Activated CD8-positive, alpha-beta T cell treated with anti-CD3 and anti-CD28 coated beads for 36 hours (primary cell): ENCODE measurements around the gene PRDM10. TPM values are rescaled to one million over a fixed set of nuclear protein-coding genes. Genes with fewer than 3 reads are reported as not detected.
"Not testable (repeated sequence)": the region's sequence is repeated elsewhere in the genome, so short reads cannot be mapped to it uniquely, and the experiment has no call there.

Experiments
- ATAC-seq: fragments of 200-7000 bp; cut with Tn5 transposase; one replicate; pipeline ENCODE4 v1.10.0; 2021; ENCODE audit warnings: mild to moderate bottlenecking, moderate library complexity
- CTCF ChIA-PET: fragments of 350-600 bp; sonication (Branson Sonifier 250); formaldehyde crosslinking; loops from one replicate; lab custom pipeline; 2021; ENCODE audit warnings: antibody characterized with exemption; lab: Charles Lee
- POLR2A ChIA-PET: fragments of 350-600 bp; sonication (Branson Sonifier 250); formaldehyde crosslinking; loops from one replicate; lab custom pipeline; 2021; ENCODE audit warnings: antibody characterized with exemption; lab: Charles Lee
- DNase-seq: peaks from one replicate; pipeline ENCODE4 v3.0.0-alpha.2; 2020
- H3K27ac Mint-ChIP-seq: one replicate; pipeline ENCODE4 v1.8.0; 2021; ENCODE audit warnings: mild to moderate bottlenecking, mixed read lengths
- H3K27me3 Mint-ChIP-seq: one replicate; pipeline ENCODE4 v1.8.0; 2021; ENCODE audit warnings: mixed read lengths
- H3K36me3 Mint-ChIP-seq: one replicate; pipeline ENCODE4 v1.8.0; 2021; ENCODE audit warnings: low read depth, mixed read lengths
- H3K4me1 Mint-ChIP-seq: one replicate; pipeline ENCODE4 v1.8.0; 2021; ENCODE audit warnings: low read depth, mixed read lengths
- H3K4me3 Mint-ChIP-seq: one replicate; pipeline ENCODE4 v1.8.0; 2021; ENCODE audit warnings: mild to moderate bottlenecking, moderate library complexity, mixed read lengths
- H3K9me3 Mint-ChIP-seq: one replicate; pipeline ENCODE4 v1.8.0; 2021; ENCODE audit warnings: mixed read lengths
- intact Hi-C: fragments of 100-400 bp; cut with micrococcal nuclease; formaldehyde crosslinking; loops from one replicate; pipeline ENCODE4 v1.10.0; 2022
- total RNA-seq, 2 experiments: library from RNA; stranded (reverse); gene quantifications; one replicate each; pipeline ENCODE4 v1.2.3, GENCODE V29; 2021
- TF ChIP-seq, protein P1 (sequence below): fragments of 200-600 bp; IDR thresholded peaks from one replicate; pipeline ENCODE4 v1.8.0; 2022; ENCODE audit warnings: antibody characterized with exemption, mild to moderate bottlenecking

PRDM10 gene
- total RNA-seq, 2 experiments from 2014 or later, result 15.6 to 18.8 TPM

DNA sequence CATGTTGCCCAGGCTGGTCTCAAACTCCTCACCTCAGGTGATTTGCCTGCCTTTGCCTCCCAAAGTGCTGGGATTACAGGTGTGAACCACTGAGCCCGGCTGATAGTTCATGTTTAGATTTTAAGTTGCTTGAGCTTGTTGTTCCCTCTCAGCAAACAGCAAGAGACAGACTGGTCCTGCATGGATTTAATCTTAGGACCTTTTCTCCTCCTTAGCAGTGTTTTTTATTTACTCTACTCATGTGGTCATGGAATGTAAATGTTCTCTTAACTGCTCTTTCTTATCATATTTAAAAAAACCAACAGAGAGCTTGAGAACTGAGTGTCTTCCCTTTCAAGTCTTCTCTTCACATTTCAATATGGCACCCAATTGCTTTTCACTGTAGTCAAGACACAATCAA lies 22.7 kb upstream of the PRDM10 start:
- ChIA-PET POLR2A (interaction anchor here (0.7 kb wide), 1 partner anchor 9 kb away, joined by 3 read pairs; no protein-coding TSS in a partner anchor), CTCF (interaction anchor here (1.0 kb wide), 1 partner anchor 34 kb away, joined by 3 read pairs; no protein-coding TSS in a partner anchor)
- DNase-seq (no peak), ATAC-seq (no peak)
- Mint-ChIP-seq H3K9me3 (no peaks in the 10 kb centered on the region), H3K4me3 (no peak overlapping the region), H3K36me3 (no peaks in the 10 kb centered on the region), H3K4me1 (no peaks in the 10 kb centered on the region), H3K27me3 (no peaks in the 10 kb centered on the region), H3K27ac (no peak overlapping the region)
- intact Hi-C loops, result no loop called here
- TF ChIP-seq, protein P1, sequence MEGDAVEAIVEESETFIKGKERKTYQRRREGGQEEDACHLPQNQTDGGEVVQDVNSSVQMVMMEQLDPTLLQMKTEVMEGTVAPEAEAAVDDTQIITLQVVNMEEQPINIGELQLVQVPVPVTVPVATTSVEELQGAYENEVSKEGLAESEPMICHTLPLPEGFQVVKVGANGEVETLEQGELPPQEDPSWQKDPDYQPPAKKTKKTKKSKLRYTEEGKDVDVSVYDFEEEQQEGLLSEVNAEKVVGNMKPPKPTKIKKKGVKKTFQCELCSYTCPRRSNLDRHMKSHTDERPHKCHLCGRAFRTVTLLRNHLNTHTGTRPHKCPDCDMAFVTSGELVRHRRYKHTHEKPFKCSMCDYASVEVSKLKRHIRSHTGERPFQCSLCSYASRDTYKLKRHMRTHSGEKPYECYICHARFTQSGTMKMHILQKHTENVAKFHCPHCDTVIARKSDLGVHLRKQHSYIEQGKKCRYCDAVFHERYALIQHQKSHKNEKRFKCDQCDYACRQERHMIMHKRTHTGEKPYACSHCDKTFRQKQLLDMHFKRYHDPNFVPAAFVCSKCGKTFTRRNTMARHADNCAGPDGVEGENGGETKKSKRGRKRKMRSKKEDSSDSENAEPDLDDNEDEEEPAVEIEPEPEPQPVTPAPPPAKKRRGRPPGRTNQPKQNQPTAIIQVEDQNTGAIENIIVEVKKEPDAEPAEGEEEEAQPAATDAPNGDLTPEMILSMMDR, result no peak

DNA sequence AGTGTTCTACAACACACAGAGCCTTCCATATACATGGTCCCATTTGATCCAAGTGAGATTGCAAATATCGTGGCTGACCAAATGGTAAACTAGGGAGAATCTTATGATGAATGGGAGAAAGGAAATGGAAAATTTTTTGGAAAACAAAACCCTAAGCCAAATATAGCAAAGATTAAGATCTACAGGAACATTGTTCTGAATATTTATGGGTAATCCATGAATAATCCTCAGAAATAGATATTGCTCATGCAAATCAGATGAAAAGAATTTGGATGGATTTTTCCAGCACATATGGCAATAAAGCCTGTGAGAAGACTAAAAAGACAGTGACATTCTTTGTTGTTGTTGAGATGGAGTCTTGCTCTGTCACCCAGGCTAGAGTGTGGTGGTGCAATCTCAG lies 21.7 kb upstream of the PRDM10 start:
- intact Hi-C loops, result no loop called here

DNA sequence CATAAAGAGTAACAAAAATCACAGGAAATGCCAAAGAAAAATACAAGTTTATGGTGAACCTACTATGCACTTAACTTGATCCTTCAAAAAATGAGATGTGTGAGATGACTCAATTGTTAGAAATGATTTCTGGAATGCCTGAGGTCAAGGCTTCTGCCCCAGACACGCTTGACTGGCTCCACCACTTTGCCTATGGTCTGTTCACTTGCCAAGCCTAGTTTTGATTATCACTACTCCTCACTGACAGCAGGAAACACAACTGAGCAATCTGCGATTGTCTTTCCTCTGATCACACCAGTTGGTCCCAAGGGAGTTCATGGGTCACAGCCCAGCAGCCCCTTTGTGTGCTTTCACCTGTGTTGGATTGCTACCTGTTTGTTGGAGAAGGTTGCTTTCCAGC lies 20.6 kb upstream of the PRDM10 start:
- ChIA-PET CTCF (interaction anchor here (0.7 to 1.0 kb wide), 2 partner anchors 12 to 54 kb away, joined by 3 read pairs; no protein-coding TSS in a partner anchor), POLR2A (no interaction called here)
- no peak for ATAC-seq
- TF ChIP-seq, protein P1, result no peak
- Mint-ChIP-seq H3K27me3 (no peaks in the 10 kb centered on the region), H3K4me3 (no peak overlapping the region), H3K27ac (no peak overlapping the region), H3K9me3 (no peaks in the 10 kb centered on the region), H3K36me3 (no peaks in the 10 kb centered on the region), H3K4me1 (no peaks in the 10 kb centered on the region)
- intact Hi-C loops, result no loop called here
- no peak for DNase-seq

More for the DNA sequence above, 21.7 kb upstream of the PRDM10 start:
- H3K27ac Mint-ChIP-seq, result no peak overlapping the region
- CTCF ChIA-PET, result interaction anchor here (1.2 kb wide), 1 partner anchor 107 kb away, joined by 3 read pairs; no protein-coding TSS in a partner anchor
- DNase-seq (no peak), ATAC-seq (no peak)
- POLR2A ChIA-PET, result no interaction called here
- TF ChIP-seq, protein P1, result no peak
- H3K4me1 Mint-ChIP-seq, result no peaks in the 10 kb centered on the region
- no peaks in the 10 kb centered on the region for H3K36me3 Mint-ChIP-seq
- H3K4me3 Mint-ChIP-seq, result no peak overlapping the region
- no peaks in the 10 kb centered on the region for H3K27me3 Mint-ChIP-seq
- no peaks in the 10 kb centered on the region for H3K9me3 Mint-ChIP-seq

DNA sequence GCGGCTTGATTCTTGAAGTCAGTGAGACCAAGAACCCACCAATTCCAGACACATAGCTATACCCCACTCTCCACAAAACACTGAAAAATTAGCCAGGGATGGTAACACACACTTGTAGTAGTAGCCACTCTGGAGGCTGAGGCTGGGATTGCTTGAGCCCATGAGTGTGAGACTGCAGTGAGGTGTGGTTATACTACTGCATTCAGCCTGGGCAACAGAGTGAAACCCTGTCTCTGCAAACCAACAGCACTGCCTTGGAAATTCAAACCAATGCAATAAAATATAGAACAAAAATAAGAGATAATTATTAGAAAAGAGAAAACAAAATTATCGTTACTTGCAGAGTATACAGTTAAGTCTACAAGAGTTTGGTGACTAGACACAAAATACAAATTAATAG lies 20.2 kb upstream of the PRDM10 start:
- H3K4me1 Mint-ChIP-seq, result no peaks in the 10 kb centered on the region
- H3K9me3 Mint-ChIP-seq, result no peaks in the 10 kb centered on the region
- no peaks in the 10 kb centered on the region for H3K36me3 Mint-ChIP-seq
- TF ChIP-seq, protein P1, result no peak
- ChIA-PET CTCF (interaction anchor here (1.0 kb wide), 1 partner anchor 12 kb away, joined by 3 read pairs; no protein-coding TSS in a partner anchor), POLR2A (no interaction called here)
- H3K4me3 Mint-ChIP-seq, result no peak overlapping the region
- DNase-seq, result no peak
- H3K27ac Mint-ChIP-seq, result no peak overlapping the region
- no peaks in the 10 kb centered on the region for H3K27me3 Mint-ChIP-seq
- no peak for ATAC-seq
- intact Hi-C loops, result no loop called here

DNA sequence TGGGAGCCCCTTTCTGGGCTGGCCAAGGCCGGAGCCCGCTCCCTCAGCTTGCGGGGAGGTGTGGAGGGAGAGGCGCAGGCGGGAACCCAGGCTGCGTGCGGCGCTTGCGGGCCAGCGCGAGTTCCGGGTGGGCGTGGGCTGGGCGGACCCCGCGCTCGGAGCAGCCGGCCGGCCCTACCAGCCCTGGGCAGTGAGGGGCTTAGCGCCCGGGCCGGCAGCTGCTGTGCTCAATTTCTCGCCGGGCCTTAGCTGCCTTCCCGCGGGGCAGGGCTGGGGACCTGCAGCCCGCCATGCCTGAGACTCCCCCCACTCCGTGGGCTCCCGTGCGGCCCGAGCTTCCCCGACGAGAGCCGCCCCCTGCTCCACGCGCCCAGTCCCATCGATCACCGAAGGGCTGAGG lies 19.0 kb upstream of the PRDM10 start:
- H3K4me3 Mint-ChIP-seq, H3K27ac Mint-ChIP-seq, DNase-seq, POLR2A ChIA-PET, H3K9me3 Mint-ChIP-seq, CTCF ChIA-PET, ATAC-seq, H3K36me3 Mint-ChIP-seq, H3K27me3 Mint-ChIP-seq, intact Hi-C loops, H3K4me1 Mint-ChIP-seq: not testable (repeated sequence)
